ENCODE data around the gene AANAT. TPM values are rescaled to one million over a fixed set of nuclear protein-coding genes. Genes with fewer than 3 reads are reported as not detected.

AANAT gene
- total RNA-seq, 1 donor from 2014 or later: 0.18 TPM

GRCh38 chr17:76476736-76477135, 9.3 kb downstream of the AANAT start:
- no peaks in the 10 kb centered on the region for H3K27me3 Mint-ChIP-seq (ENCODE audit: low read depth)
- H3K4me3 Mint-ChIP-seq (ENCODE audit: low read depth): no peak overlapping the region
- no peak for DNase-seq (ENCODE audit: low spot score)
- peaks cover 26% of the 10 kb centered on the region for H3K36me3 Mint-ChIP-seq (ENCODE audit: low read depth)
- no peak overlapping the region for H3K27ac Mint-ChIP-seq
- peaks cover 2% of the 10 kb centered on the region for H3K4me1 Mint-ChIP-seq (ENCODE audit: low read depth)
- intact Hi-C loops (cut with micrococcal nuclease): no loop called here
- no peaks in the 10 kb centered on the region for H3K9me3 Mint-ChIP-seq

- no peaks in the 10 kb centered on the region for H3K27me3 Mint-ChIP-seq (ENCODE audit: low read depth)
- H3K4me1 Mint-ChIP-seq (ENCODE audit: low read depth): peaks cover 2% of the 10 kb centered on the region
- H3K36me3 Mint-ChIP-seq (ENCODE audit: low read depth): peaks cover 28% of the 10 kb centered on the region
- no peaks in the 10 kb centered on the region for H3K9me3 Mint-ChIP-seq
- no peak for DNase-seq (ENCODE audit: low spot score)
- H3K4me3 Mint-ChIP-seq (ENCODE audit: low read depth): no peak overlapping the region
- no peak overlapping the region for H3K27ac Mint-ChIP-seq
- intact Hi-C loops (cut with micrococcal nuclease): no loop called here
Observed at GRCh38 chr17:76477576-76477975, 10.2 kb downstream of the AANAT start.

- H3K36me3 Mint-ChIP-seq (ENCODE audit: low read depth): peaks cover 25% of the 10 kb centered on the region
- H3K9me3 Mint-ChIP-seq: no peaks in the 10 kb centered on the region
- H3K4me1 Mint-ChIP-seq (ENCODE audit: low read depth): peaks cover 2% of the 10 kb centered on the region
- no peak for DNase-seq (ENCODE audit: low spot score)
- no peaks in the 10 kb centered on the region for H3K27me3 Mint-ChIP-seq (ENCODE audit: low read depth)
- intact Hi-C loops (cut with micrococcal nuclease): no loop called here
- peak overlapping the region; percentile 4 for H3K27ac Mint-ChIP-seq
- H3K4me3 Mint-ChIP-seq (ENCODE audit: low read depth): no peak overlapping the region
Observed at GRCh38 chr17:76478097-76478496, 10.7 kb downstream of the AANAT start.

- DNase-seq (ENCODE audit: low spot score): no peak
- H3K4me1 Mint-ChIP-seq (ENCODE audit: low read depth): peaks cover 2% of the 10 kb centered on the region
- no peaks in the 10 kb centered on the region for H3K9me3 Mint-ChIP-seq
- peaks cover 22% of the 10 kb centered on the region for H3K36me3 Mint-ChIP-seq (ENCODE audit: low read depth)
- no peaks in the 10 kb centered on the region for H3K27me3 Mint-ChIP-seq (ENCODE audit: low read depth)
- H3K4me3 Mint-ChIP-seq (ENCODE audit: low read depth): no peak overlapping the region
- intact Hi-C loops (cut with micrococcal nuclease): no loop called here
- no peak overlapping the region for H3K27ac Mint-ChIP-seq
Observed at GRCh38 chr17:76478730-76479514, 11.5 kb downstream of the AANAT start.

GRCh38 chr17:76479515-76480060, 12.2 kb downstream of the AANAT start:
- no peaks in the 10 kb centered on the region for H3K27me3 Mint-ChIP-seq (ENCODE audit: low read depth)
- H3K4me1 Mint-ChIP-seq (ENCODE audit: low read depth): peaks cover 2% of the 10 kb centered on the region
- H3K4me3 Mint-ChIP-seq (ENCODE audit: low read depth): no peak overlapping the region
- DNase-seq (ENCODE audit: low spot score): no peak
- H3K36me3 Mint-ChIP-seq (ENCODE audit: low read depth): peaks cover 27% of the 10 kb centered on the region
- H3K27ac Mint-ChIP-seq: no peak overlapping the region
- intact Hi-C loops (cut with micrococcal nuclease): no loop called here
- H3K9me3 Mint-ChIP-seq: no peaks in the 10 kb centered on the region

GRCh38 chr17:76480632-76481031, 13.2 kb downstream of the AANAT start:
- no peak overlapping the region for H3K27ac Mint-ChIP-seq
- no peaks in the 10 kb centered on the region for H3K9me3 Mint-ChIP-seq
- H3K4me3 Mint-ChIP-seq (ENCODE audit: low read depth): no peak overlapping the region
- H3K4me1 Mint-ChIP-seq (ENCODE audit: low read depth): peaks cover 2% of the 10 kb centered on the region
- peaks cover 24% of the 10 kb centered on the region for H3K36me3 Mint-ChIP-seq (ENCODE audit: low read depth)
- intact Hi-C loops (cut with micrococcal nuclease): no loop called here
- no peak for DNase-seq (ENCODE audit: low spot score)
- H3K27me3 Mint-ChIP-seq (ENCODE audit: low read depth): no peaks in the 10 kb centered on the region

DNA sequence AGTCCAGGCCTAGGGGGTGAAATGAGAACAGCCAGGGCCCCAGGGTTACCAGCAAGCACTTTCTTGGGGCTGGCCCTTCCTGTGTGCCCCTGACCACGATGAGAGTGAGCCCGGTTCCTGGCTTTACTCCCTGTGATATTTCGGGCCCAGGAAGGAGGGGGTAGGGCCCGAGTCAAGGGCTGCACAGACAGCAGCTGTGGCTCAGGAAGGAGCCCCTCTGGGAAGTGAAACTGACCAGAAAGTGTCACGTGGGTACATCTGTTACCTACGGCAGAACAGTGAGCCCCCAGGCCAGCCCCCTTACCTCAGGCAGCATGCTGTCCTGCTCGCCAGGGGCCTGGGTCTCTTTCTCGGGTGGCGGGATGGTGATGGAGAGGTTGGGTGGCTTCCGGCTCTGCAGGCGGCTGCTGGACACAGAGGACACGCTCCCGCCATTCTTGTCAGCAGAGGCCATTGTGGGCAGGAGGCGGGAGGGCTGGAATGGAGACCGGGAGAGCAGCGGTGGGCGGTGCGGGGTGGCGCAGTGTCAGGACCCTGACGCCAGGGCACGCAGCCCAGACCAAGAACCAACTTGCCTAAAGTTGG, 13.8 kb downstream of the AANAT start:
- Mint-ChIP-seq H3K4me3 (ENCODE audit: low read depth) (no peak overlapping the region), H3K27me3 (ENCODE audit: low read depth) (no peaks in the 10 kb centered on the region), H3K27ac (no peak overlapping the region), H3K9me3 (no peaks in the 10 kb centered on the region), H3K4me1 (ENCODE audit: low read depth) (peaks cover 2% of the 10 kb centered on the region), H3K36me3 (ENCODE audit: low read depth) (peaks cover 24% of the 10 kb centered on the region)
- intact Hi-C loops (cut with micrococcal nuclease): no loop called here
- no peak for DNase-seq (ENCODE audit: low spot score)

- H3K27ac Mint-ChIP-seq: no peak overlapping the region
- H3K36me3 Mint-ChIP-seq (ENCODE audit: low read depth): peaks cover 20% of the 10 kb centered on the region
Observed at GRCh38 chr17:76484228-76484725, 16.9 kb downstream of the AANAT start.

DNA sequence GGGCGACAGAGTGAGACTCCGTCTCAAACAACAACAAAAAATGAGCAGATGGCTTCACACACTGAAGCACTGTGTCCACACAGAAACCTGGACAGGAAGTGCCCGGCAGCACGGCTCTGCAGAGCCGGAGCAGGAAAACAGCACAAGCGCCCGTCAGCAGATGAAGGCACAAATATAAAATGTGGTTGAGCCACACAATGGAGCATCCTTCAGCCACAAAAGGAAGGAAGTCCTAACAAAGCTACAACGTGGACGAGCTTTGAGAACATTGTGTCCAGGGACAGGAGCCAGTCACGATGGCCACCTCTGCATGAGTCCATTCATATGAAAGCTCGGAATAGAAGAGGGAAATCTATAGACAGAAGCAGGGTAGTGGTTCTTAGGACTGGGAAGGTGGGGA, 18.2 kb downstream of the AANAT start:
- intact Hi-C loops (cut with micrococcal nuclease): no loop called here
- Mint-ChIP-seq H3K9me3 (no peaks in the 10 kb centered on the region), H3K4me1 (ENCODE audit: low read depth) (peaks cover 4% of the 10 kb centered on the region), H3K36me3 (ENCODE audit: low read depth) (peaks cover 20% of the 10 kb centered on the region), H3K27ac (no peak overlapping the region), H3K4me3 (ENCODE audit: low read depth) (no peak overlapping the region), H3K27me3 (ENCODE audit: low read depth) (no peaks in the 10 kb centered on the region)
- DNase-seq (ENCODE audit: low spot score): no peak

More at GRCh38 chr17:76484228-76484725, 16.9 kb downstream of the AANAT start:
- no peaks in the 10 kb centered on the region for H3K9me3 Mint-ChIP-seq
- no peak for DNase-seq (ENCODE audit: low spot score)
- peaks cover 3% of the 10 kb centered on the region for H3K4me1 Mint-ChIP-seq (ENCODE audit: low read depth)
- intact Hi-C loops (cut with micrococcal nuclease): no loop called here
- H3K4me3 Mint-ChIP-seq (ENCODE audit: low read depth): no peak overlapping the region
- H3K27me3 Mint-ChIP-seq (ENCODE audit: low read depth): no peaks in the 10 kb centered on the region

DNA sequence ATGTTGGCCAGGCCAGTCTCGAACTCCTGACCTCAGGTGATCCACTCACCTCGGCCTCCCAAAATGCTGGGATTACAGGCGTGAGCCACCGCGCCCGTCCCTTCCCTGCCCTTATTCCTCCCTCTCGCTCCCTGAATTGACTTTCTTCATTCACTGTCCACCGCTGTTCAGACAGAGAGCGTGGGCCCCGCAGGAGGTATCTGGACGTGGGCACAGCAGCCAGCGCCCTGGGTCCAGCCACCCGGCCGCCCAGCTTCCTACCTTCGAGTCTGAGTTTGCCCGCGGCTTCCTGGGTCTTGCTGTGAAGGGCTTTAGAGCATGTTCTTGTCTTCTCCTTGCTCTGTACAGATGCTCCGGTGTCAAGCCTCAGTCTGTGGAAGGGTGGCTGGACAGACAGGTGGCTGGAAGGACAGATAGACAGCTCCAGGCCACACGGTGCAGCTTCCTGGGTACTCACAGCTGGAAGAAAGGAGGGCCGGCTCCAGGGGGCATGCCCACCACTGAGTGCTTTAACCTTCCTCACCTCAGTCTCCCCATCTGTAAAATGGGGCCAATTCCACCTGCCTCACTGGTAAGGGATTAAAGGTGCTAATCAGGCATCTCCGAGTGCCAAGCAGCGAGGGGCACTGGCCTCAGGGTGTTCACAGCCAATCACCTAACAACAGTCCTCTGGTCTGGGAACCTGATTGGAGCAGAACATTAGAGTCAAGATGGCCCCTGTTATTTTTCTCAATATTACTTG, 20.2 kb downstream of the AANAT start:
- no peak overlapping the region for H3K4me3 Mint-ChIP-seq (ENCODE audit: low read depth)
- H3K36me3 Mint-ChIP-seq (ENCODE audit: low read depth): peaks cover 12% of the 10 kb centered on the region
- intact Hi-C loops (cut with micrococcal nuclease): no loop called here
- no peaks in the 10 kb centered on the region for H3K9me3 Mint-ChIP-seq
- H3K27me3 Mint-ChIP-seq (ENCODE audit: low read depth): no peaks in the 10 kb centered on the region
- DNase-seq (ENCODE audit: low spot score): no peak
- H3K27ac Mint-ChIP-seq: no peak overlapping the region
- peaks cover 16% of the 10 kb centered on the region for H3K4me1 Mint-ChIP-seq (ENCODE audit: low read depth)

DNA sequence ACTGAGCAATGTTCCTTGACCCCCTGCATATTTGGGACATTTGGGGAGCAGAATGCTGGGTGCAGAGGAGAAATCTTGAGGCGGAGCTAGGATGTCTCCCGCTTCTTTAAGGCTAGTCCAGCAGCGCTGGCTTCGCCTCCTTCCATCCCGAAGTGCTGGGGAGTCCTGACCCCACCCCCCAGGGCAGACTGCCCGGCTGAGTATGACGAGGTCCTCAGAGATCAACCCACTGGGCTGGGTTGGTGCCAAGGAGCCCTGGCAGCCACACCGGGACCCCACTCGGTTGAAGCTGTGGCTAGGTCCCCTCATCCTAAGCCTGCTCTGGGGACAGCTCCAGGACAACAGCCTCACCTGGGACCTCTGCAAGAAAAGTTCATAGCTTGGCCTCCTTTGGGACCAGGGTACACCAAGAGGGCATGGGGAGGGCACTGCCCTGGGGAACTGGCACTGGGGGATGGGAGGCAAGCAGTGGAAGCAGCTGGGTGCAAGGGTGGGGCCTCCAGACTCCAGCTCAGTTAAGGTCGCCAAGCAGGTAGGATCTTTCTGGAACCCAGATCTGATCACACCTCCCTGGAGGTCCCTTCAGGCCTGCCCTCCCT, 22.8 kb downstream of the AANAT start:
- Mint-ChIP-seq H3K4me1 (ENCODE audit: low read depth) (peaks cover 30% of the 10 kb centered on the region), H3K27me3 (ENCODE audit: low read depth) (no peaks in the 10 kb centered on the region), H3K9me3 (no peaks in the 10 kb centered on the region), H3K4me3 (ENCODE audit: low read depth) (no peak overlapping the region), H3K36me3 (ENCODE audit: low read depth) (peaks cover 9% of the 10 kb centered on the region), H3K27ac (peak overlapping the region; percentile 11)
- no peak for DNase-seq (ENCODE audit: low spot score)
- intact Hi-C loops (cut with micrococcal nuclease): no loop called here

DNA sequence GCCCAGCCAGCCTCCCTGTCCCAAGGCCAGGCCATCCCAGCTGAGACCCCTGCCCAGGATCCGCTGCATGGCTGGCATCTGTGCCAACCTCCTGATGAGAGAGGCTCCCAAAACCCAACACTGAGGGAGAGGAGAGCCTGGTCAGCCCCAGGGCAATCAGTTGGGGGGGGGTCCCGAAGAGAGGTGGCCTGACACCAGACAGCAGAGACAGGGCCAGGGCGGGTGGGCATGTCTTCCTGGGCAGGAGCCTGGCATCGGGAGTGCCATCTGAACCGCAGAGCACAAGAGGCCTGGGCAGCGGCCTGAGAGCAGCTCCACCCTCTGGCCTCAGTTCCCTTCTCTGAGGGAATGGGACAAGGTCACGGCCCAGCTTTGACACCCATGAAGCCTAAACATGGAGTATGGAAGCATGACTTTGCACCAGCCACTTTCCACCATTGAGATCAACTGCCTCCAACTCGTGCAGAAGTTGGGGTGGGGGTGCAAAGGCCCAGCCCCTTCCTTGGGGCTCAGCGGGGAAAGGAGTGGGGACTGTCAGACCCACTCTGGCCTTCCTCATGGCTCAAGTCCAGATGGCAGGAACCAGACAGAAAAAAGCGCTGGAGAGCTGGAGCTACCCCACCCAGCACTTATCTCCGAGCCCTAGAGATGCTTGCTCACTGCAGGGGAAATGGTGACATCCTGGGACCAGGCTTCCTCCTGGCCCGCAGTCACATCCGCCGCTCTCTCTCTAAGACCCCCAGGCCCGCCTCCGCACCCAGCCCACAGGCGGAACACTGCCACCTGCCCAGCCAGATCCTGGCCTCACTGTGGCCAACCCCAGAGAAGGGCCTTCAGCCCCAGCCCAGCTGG, 24.1 kb downstream of the AANAT start:
- peaks cover 30% of the 10 kb centered on the region for H3K4me1 Mint-ChIP-seq (ENCODE audit: low read depth)

More for the DNA sequence above, 24.1 kb downstream of the AANAT start:
- Mint-ChIP-seq H3K27me3 (ENCODE audit: low read depth) (no peaks in the 10 kb centered on the region), H3K36me3 (ENCODE audit: low read depth) (peaks cover 9% of the 10 kb centered on the region), H3K27ac (peak overlapping the region; percentile 95), H3K9me3 (no peaks in the 10 kb centered on the region), H3K4me3 (ENCODE audit: low read depth) (peak overlapping the region; percentile 11)
- DNase-seq (ENCODE audit: low spot score): peak; percentile 30
- intact Hi-C loops (cut with micrococcal nuclease): no loop called here

Data from activated T-helper 2 cell treated with anti-CD3 and anti-CD28 coated beads, Interferon-gamma antibody, Interleukin-2, Interleukin-4, amounts not matched to agents 10 μg/mL and 5 μg/mL and 100 μg/mL, durations not matched to agents 14 hours and 24 hours and 36 hours (primary cell).